Measurements from ENCODE around the gene PNPLA1.

PNPLA1 gene

DNA sequence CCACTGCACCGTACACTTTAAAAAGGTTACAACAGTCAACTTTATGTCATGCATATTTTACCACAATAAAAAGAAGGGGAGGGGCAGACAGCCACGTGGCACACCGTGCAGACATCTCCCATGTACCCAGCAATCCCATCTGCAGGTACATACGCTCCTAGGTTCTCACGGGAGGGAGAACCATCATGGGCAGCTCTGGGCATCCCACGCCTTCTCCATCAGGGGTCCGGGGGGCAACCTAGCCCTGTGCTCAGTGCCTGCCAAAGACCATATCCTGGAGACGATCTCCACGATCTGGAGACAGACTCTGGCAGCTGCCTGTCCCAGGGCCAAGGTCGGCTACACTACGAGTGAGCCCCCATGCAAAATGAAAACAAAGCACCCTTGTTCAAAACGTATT, 69.3 kb downstream of the PNPLA1 start:
- Histone ChIP-seq H3K4me1 (ENCODE audit: insufficient read depth, low read length, severe bottlenecking) (peaks cover 5% of the 10 kb centered on the region), H3K27ac (ENCODE audit: low read depth, low read length, poor library complexity, severe bottlenecking) (no peak overlapping the region), H3K9me2 (ENCODE audit: low read depth, low read length) (no peaks in the 10 kb centered on the region), H3F3A (ENCODE audit: insufficient read depth, low read length) (no peaks in the 10 kb centered on the region), H2AFZ (ENCODE audit: low read length) (no peak overlapping the region), H3K36me3 (ENCODE audit: insufficient read depth, low read length) (no peaks in the 10 kb centered on the region), H3K9ac (ENCODE audit: low read length) (no peak overlapping the region), H3K79me2 (ENCODE audit: insufficient read depth, low read length) (no peaks in the 10 kb centered on the region), H3K9me3 (ENCODE audit: low read length) (no peaks in the 10 kb centered on the region), H3K27me3 (ENCODE audit: insufficient read depth, low read length) (no peaks in the 10 kb centered on the region; the same call in 1 of the 2 replicates), H3K4me3 (ENCODE audit: low read depth, low read length, poor library complexity, severe bottlenecking) (no peak overlapping the region), H4K20me1 (ENCODE audit: insufficient read depth, low read length) (no peaks in the 10 kb centered on the region), H3K4me2 (ENCODE audit: low read length) (no peak overlapping the region)
- TF ChIP-seq CTCF (IDR thresholded peaks at IDR 0.05; ENCODE audit: low read length), result no peak

DNA sequence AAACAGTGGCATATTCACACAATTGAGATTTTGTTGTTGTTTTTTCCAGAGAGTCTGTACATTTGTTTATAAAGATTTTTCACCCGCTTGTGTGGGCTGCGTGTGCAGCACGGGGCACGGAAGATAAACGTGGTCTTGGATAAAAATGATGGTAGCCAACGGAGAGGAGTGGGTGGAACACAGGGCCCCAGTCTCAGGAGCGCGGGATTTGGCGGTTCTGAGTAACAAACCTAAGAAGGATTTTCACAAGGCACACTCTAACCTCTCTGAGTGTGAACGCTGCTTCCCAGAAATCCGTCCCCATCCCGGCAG, 70.4 kb downstream of the PNPLA1 start:
- Histone ChIP-seq H3K27ac (ENCODE audit: low read depth, low read length, poor library complexity, severe bottlenecking) (no peak overlapping the region), H3K9me2 (ENCODE audit: low read depth, low read length) (no peaks in the 10 kb centered on the region), H3K9ac (ENCODE audit: low read length) (no peak overlapping the region), H3K27me3 (ENCODE audit: insufficient read depth, low read length) (no peaks in the 10 kb centered on the region), H4K20me1 (ENCODE audit: insufficient read depth, low read length) (no peaks in the 10 kb centered on the region), H3K4me2 (ENCODE audit: low read length) (no peak overlapping the region), H3K79me2 (ENCODE audit: insufficient read depth, low read length) (no peaks in the 10 kb centered on the region), H3K36me3 (ENCODE audit: insufficient read depth, low read length) (no peaks in the 10 kb centered on the region), H3K9me3 (ENCODE audit: low read length) (no peaks in the 10 kb centered on the region), H3K4me3 (ENCODE audit: low read depth, low read length, poor library complexity, severe bottlenecking) (no peak overlapping the region), H2AFZ (ENCODE audit: low read length) (no peak overlapping the region), H3K4me1 (ENCODE audit: insufficient read depth, low read length, severe bottlenecking) (peaks cover 5% of the 10 kb centered on the region), H3F3A (ENCODE audit: insufficient read depth, low read length) (no peaks in the 10 kb centered on the region)
- no peak for TF ChIP-seq CTCF (IDR thresholded peaks at IDR 0.05; ENCODE audit: low read length)
- no peak for TF ChIP-seq EZH2 (IDR thresholded peaks at IDR 0.05; ENCODE audit: borderline replicate concordance, low read length)

DNA sequence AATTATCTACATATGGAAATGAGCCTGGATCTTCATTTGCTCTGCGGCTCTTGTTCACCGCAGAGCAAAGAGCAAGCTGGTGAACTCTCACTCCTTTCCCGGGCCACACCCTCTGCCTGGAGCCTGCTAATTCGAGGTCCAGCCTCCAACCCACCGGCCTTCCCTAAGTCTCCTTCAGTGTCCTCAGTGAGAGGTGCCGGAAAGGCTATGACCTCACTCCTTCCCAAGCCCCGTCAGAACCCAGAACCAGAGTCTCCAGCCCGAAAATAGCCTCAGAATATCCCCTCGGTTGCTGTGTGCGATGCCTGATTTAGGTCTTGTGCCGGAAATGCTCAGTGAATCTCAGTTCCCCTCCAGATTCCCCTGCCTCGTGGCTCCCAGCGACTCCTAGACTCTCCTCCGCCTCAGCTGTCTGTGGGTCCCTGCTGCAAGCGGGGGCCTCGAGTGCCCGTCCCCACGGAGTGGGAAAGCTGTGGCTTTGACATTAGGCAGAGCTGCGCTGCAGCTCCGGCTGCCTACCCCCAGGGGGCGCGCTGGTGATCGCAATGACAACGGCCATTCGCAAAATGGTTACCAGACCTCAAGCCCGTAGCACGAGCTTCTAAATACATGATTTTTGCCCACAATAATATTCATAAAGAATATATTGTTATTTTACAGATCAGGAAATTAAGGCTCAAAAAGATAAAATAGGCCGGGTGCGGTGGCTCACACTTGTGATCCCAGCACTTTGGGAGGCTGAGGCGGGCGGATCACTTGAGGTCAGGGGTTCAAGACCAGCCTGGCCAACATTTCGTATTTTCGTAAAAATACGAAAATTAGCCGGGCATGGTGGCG, 71.0 kb downstream of the PNPLA1 start:
- Histone ChIP-seq H3K4me1 (ENCODE audit: insufficient read depth, low read length, severe bottlenecking) (peaks cover 5% of the 10 kb centered on the region), H3K9me3 (ENCODE audit: low read length) (no peaks in the 10 kb centered on the region), H3K9me2 (ENCODE audit: low read depth, low read length) (no peaks in the 10 kb centered on the region), H2AFZ (ENCODE audit: low read length) (no peak overlapping the region), H3K27me3 (ENCODE audit: insufficient read depth, low read length) (no peaks in the 10 kb centered on the region), H3K4me2 (ENCODE audit: low read length) (peak overlapping the region; percentile 49), H3K79me2 (ENCODE audit: insufficient read depth, low read length) (no peaks in the 10 kb centered on the region), H3K36me3 (ENCODE audit: insufficient read depth, low read length) (no peaks in the 10 kb centered on the region), H3K9ac (ENCODE audit: low read length) (no peak overlapping the region), H4K20me1 (ENCODE audit: insufficient read depth, low read length) (no peaks in the 10 kb centered on the region), H3K27ac (ENCODE audit: low read depth, low read length, poor library complexity, severe bottlenecking) (no peak overlapping the region), H3K4me3 (ENCODE audit: low read depth, low read length, poor library complexity, severe bottlenecking) (peak overlapping the region; percentile 20), H3F3A (ENCODE audit: insufficient read depth, low read length) (no peaks in the 10 kb centered on the region)
- TF ChIP-seq EZH2 (IDR thresholded peaks at IDR 0.05; ENCODE audit: borderline replicate concordance, low read length) (no peak), CTCF (IDR thresholded peaks at IDR 0.05; ENCODE audit: low read length) (peak; percentile 96)

All from OCI-LY1 (cell line).